T-cell (primary cell): ENCODE results near the gene ANKS1A. TPM values are rescaled to one million over a fixed set of nuclear protein-coding genes. Genes with fewer than 3 reads are reported as not detected.

Experiments used
- ATAC-seq, 4 experiments: fragments of 200-7000 bp in 3 of 4; fragments of 150-1000 bp in 1 of 4; cut with Tn5 transposase; replicated peaks in 1 of 4; 1 replicate in 3 of 4; 2 replicates in 1 of 4; pipeline ENCODE4 v1.10.0; 2021; ENCODE audit warnings: moderate library complexity in 3 of 4, mild to moderate bottlenecking in 2 of 4, moderate number of reproducible peaks in 1 of 4
- CTCF ChIA-PET, 2 donors: fragments of 300-600 bp; sonication (Branson Sonifier 250); formaldehyde crosslinking; loops; one replicate each; lab custom pipeline; 2022; ENCODE audit warnings: antibody characterized with exemption in 2 of 2; lab: Charles Lee
- POLR2A ChIA-PET, 2 donors: fragments of 300-600 bp; sonication (Branson Sonifier 250); formaldehyde crosslinking; loops; one replicate each; lab custom pipeline; 2022; ENCODE audit warnings: antibody characterized with exemption in 2 of 2; lab: Charles Lee
- DNase-seq, 35 experiments: peaks; one replicate each; pipeline versions ENCODE4 v3.0.0 to v3.0.0-alpha.2; 2013 to 2023
- H3K27ac ChIP-seq: one replicate; pipeline ENCODE4 v1.5.1; 2013; ENCODE audit warnings: low read length
- H3K27me3 ChIP-seq, 2 experiments: replicated peaks in 1 of 2; 1 replicate in 1 of 2; 2 replicates in 1 of 2; pipeline versions ENCODE4 v1.6.1 to v1.7.0; 2013; ENCODE audit warnings: low read length in 1 of 2, mixed read lengths in 1 of 2; ENCODE audit not compliant: control insufficient read depth in 2 of 2, insufficient read depth in 2 of 2; ENCODE audit errors: extremely low read depth in 1 of 2
- H3K36me3 ChIP-seq, 2 donors: 1 replicate in 1 of 2; 2 replicates in 1 of 2; pipeline versions ENCODE4 v1.6.1 to v1.7.0; 2013; ENCODE audit warnings: low read length in 1 of 2; ENCODE audit not compliant: control insufficient read depth in 2 of 2, insufficient read depth in 1 of 2; ENCODE audit errors: extremely low read depth in 1 of 2
- H3K4me1 ChIP-seq, 2 experiments: 1 replicate in 1 of 2; 2 replicates in 1 of 2; pipeline versions ENCODE4 v1.6.1 to v1.7.0; 2013; ENCODE audit warnings: low read length in 2 of 2, mixed read lengths in 1 of 2; ENCODE audit not compliant: insufficient read depth in 2 of 2, control insufficient read depth in 1 of 2; ENCODE audit errors: extremely low read depth in 1 of 2
- H3K4me3 ChIP-seq, 2 donors: 1 replicate in 1 of 2; 2 replicates in 1 of 2; pipeline versions ENCODE4 v1.5.1 to v1.7.0; 2013; ENCODE audit warnings: mild to moderate bottlenecking in 2 of 2, low read length in 1 of 2, moderate library complexity in 1 of 2; ENCODE audit not compliant: control insufficient read depth in 1 of 2; ENCODE audit errors: extremely low read depth in 1 of 2
- H3K9me3 ChIP-seq: 2 replicates; pipeline ENCODE4 v1.7.0; 2013
- H3K27ac Mint-ChIP-seq, 2 donors: one replicate each; pipeline ENCODE4 v1.8.0; 2020 to 2021; ENCODE audit warnings: mild to moderate bottlenecking in 2 of 2, mixed read lengths in 2 of 2
- H3K27me3 Mint-ChIP-seq, 2 donors: one replicate each; pipeline ENCODE4 v1.8.0; 2021 to 2022; ENCODE audit warnings: mixed read lengths in 2 of 2
- H3K36me3 Mint-ChIP-seq: one replicate; pipeline ENCODE4 v1.8.0; 2021; ENCODE audit warnings: mixed read lengths
- H3K4me1 Mint-ChIP-seq, 3 donors: one replicate each; pipeline ENCODE4 v1.8.0; 2020 to 2022; ENCODE audit warnings: mixed read lengths in 3 of 3, mild to moderate bottlenecking in 1 of 3
- H3K4me3 Mint-ChIP-seq, 3 donors: one replicate each; pipeline ENCODE4 v1.8.0; 2020 to 2022; ENCODE audit warnings: mild to moderate bottlenecking in 3 of 3, mixed read lengths in 3 of 3, moderate library complexity in 3 of 3
- H3K9me3 Mint-ChIP-seq, 3 donors: one replicate each; pipeline ENCODE4 v1.8.0; 2020 to 2022; ENCODE audit warnings: mixed read lengths in 3 of 3
- WGBS: methylation state at CpG from one replicate; pipeline ENCODE4 v1.1.5; 2013; ENCODE audit warnings: missing lambda C conversion rate; ENCODE audit not compliant: insufficient coverage; 5-methylcytosine and 5-hydroxymethylcytosine counted together
- total RNA-seq, 35 experiments: library from RNA in 6 of 35; stranded (reverse) in 6 of 35; fragments of 120-200 nt in 1 of 35; gene quantifications; one replicate each; pipeline versions ENCODE4 v1.2.1 to v1.2.4 and lab custom pipeline; 2013 to 2026

The ANKS1A gene
- total RNA-seq, 5 donors from 2014 or later (not counting 1 experiment from before 2014, with no cell fraction given), result 11.1 to 14.4 (median 11.7) TPM

DNA sequence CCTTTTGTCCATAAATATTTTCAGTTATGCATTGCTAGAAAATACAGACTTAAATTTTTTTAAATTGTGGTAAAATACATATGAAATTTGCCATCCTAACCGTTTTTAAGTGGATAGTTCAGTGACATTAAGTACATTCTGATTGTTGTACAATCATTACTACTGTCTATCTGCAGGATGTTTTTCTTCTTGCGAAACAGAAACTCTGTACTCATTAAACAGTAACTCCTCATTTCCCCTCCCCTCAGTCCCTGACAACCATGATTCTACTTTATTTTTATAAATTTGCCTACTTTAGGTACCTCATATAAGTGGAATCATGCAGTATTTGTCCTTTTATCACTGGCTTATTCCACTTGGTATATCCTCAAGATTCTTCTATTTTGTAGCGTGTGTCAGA lies 22.5 kb upstream of the ANKS1A start:
- Mint-ChIP-seq H3K9me3 (no peaks in the 10 kb centered on the region), H3K27me3 (no peaks in the 10 kb centered on the region), H3K4me3 (no peak overlapping the region), H3K27ac (no peak overlapping the region), H3K36me3 (peaks cover 37% of the 10 kb centered on the region), H3K4me1 (no peaks in the 10 kb centered on the region)
- no peaks in the 10 kb centered on the region for H3K4me1 ChIP-seq
- H3K27ac ChIP-seq, result no peak overlapping the region
- H3K4me3 ChIP-seq, result no peak overlapping the region
- POLR2A ChIA-PET, result no interaction called here
- WGBS, result no CpG with 5 or more reads among the region's 3 CpGs
- H3K9me3 ChIP-seq, result no peaks in the 10 kb centered on the region
- H3K36me3 ChIP-seq, result peaks cover 15 to 28% of the 10 kb centered on the region in 2 donors
- no peaks in the 10 kb centered on the region for H3K27me3 ChIP-seq
- no peak for ATAC-seq
- CTCF ChIA-PET, result no interaction called here
- no peak for DNase-seq

DNA sequence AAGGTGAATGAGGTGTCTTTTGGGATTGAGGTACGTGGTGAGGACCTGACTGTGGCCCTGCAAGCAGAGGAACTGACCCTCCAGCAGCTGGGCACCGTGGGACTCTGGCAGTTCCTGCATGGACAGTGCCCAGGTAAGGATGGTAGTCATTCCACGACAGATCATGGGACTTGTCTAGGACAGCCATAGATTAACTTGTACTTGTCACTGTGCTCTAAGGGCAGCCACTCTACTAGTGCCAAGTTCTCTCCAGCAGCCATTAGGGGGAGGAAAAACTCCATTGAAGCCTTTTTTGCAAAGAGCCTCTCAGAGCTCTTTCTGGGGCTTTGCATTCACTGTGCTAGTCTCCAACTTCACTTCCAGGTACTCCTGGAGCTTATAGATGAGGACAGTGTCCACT lies 21.6 kb upstream of the ANKS1A start:
- Mint-ChIP-seq H3K36me3 (peaks cover 43% of the 10 kb centered on the region), H3K9me3 (no peaks in the 10 kb centered on the region), H3K4me1 (no peaks in the 10 kb centered on the region), H3K27ac (no peak overlapping the region), H3K27me3 (no peaks in the 10 kb centered on the region), H3K4me3 (no peak overlapping the region)
- Histone ChIP-seq H3K27ac (no peak overlapping the region), H3K9me3 (no peaks in the 10 kb centered on the region), H3K4me1 (no peaks in the 10 kb centered on the region), H3K36me3 (peaks cover 16 to 38% of the 10 kb centered on the region in 2 donors), H3K4me3 (no peak overlapping the region), H3K27me3 (no peaks in the 10 kb centered on the region)
- ATAC-seq (no peak), DNase-seq (no peak)
- ChIA-PET CTCF (no interaction called here), POLR2A (no interaction called here)
- 94% methylated on average over 3 of the region's 3 CpGs for WGBS

DNA sequence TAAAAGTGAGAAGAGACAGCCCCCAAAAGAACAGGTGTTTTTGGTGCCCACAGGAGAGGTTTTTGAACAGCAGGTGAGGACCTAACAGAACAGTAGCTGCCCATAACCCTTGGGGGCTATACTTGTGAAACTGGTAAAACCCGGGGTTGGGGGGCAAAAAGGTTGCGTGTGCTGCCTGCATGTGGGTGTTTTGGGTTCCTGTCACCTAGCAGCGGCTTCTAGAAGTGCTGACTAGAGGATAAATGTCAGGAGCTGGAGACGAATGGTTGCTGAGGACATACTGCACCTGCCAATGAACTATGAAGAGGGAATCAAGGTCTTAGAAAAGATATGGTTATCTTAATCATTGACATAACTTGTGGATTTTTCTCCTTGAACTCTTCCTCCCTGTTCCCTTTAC lies 17.2 kb upstream of the ANKS1A start:
- 50% methylated on average over 1 of the region's 4 CpGs for WGBS
- ChIA-PET CTCF (no interaction called here), POLR2A (no interaction called here)
- Histone ChIP-seq H3K4me1 (no peaks in the 10 kb centered on the region), H3K27me3 (no peaks in the 10 kb centered on the region), H3K27ac (no peak overlapping the region), H3K4me3 (no peak overlapping the region), H3K9me3 (no peaks in the 10 kb centered on the region), H3K36me3 (peaks cover 26 to 72% of the 10 kb centered on the region in 2 donors)
- Mint-ChIP-seq H3K27me3 (no peaks in the 10 kb centered on the region), H3K9me3 (no peaks in the 10 kb centered on the region), H3K36me3 (peaks cover 36% of the 10 kb centered on the region), H3K4me3 (no peak overlapping the region), H3K4me1 (no peaks in the 10 kb centered on the region), H3K27ac (no peak overlapping the region)
- DNase-seq (no peak), ATAC-seq (no peak)

DNA sequence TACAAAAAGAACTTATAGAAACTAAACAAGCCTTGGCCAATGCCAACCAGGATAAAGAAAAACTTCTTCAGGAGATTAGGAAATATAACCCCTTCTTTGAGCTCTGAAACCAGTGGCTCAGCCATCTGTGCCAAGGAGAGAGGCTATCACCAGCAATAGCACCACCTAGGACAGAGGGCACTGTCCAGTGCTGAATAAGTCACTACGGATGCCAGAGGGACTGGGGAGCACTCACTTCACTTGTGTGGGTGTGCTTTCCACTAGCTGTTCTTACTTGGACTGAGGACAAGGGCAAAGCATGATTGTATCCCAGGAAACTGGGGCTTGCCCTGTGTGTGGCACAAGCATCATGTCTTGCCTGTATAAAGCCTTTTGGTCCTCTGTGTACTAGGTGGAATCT lies 16.7 kb upstream of the ANKS1A start:
- H3K36me3 Mint-ChIP-seq, result peaks cover 33% of the 10 kb centered on the region
- CTCF ChIA-PET, result interaction anchor here in 1 of 2 donors (0.5 kb wide), 1 partner anchor 674 kb away, joined by 4 read pairs; no protein-coding TSS in a partner anchor

DNA sequence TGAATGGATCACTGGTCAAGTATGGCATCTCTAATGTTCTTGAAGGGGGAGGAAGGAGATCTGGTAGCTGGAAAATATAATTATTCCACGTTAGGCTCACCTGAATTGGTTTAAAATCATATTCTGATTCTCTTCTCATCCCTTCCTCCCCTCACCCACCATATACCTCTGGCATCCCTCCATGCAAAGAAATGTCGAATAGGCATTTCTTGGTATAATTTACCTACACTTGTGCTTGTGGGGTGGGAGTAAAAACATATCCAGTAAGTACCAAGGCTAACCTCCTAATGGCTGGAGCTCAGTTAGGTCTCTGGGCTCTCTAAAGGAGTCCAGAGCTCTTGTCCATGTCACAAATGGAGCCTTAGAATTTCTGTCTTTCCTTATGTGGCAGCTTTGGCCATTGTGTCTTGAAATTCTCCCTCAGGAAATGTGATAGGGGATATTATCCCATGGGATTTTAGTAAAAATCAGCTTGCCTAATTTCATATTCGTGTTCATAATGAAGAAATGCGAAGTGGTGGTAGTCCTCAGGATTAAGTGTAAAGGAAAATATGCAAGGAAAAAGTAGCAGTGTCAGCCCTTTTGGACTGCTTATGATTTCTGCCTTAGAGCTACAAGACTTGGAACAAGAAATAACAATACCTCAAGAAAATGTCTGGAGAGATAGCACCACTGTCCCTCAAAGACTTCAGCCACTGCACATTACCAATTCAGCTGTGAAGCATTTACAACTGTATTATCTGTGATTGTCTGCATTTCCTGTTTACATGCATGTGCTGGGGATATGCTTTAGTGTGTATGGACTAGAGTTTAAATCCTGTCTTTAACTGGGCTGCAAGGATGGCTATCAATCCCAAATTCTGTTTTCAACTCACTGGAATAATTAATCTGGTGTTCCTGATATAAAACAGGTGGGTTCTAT lies 13.5 kb upstream of the ANKS1A start:
- POLR2A ChIA-PET, result interaction anchor here in 1 of 2 donors (1.0 kb wide), 1 partner anchor 13 kb away, joined by 4 read pairs; the partner anchor contains the start of genes ANKS1A and TAF11
- H3K27ac Mint-ChIP-seq, result peak overlapping the region; percentile 32 to 39
- Histone ChIP-seq H3K36me3 (peaks cover 25 to 89% of the 10 kb centered on the region in 2 donors), H3K4me3 (no peak overlapping the region), H3K27ac (no peak overlapping the region), H3K9me3 (no peaks in the 10 kb centered on the region), H3K27me3 (no peaks in the 10 kb centered on the region), H3K4me1 (no peaks in the 10 kb centered on the region)
- ATAC-seq (no peak), DNase-seq (no peak)
- WGBS, result no CpG with 5 or more reads among the region's 4 CpGs
- no peaks in the 10 kb centered on the region for H3K27me3 Mint-ChIP-seq
- H3K9me3 Mint-ChIP-seq, result no peaks in the 10 kb centered on the region
- CTCF ChIA-PET, result no interaction called here
- peaks cover 38% of the 10 kb centered on the region for H3K36me3 Mint-ChIP-seq
- no peak overlapping the region for H3K4me3 Mint-ChIP-seq
- no peaks in the 10 kb centered on the region for H3K4me1 Mint-ChIP-seq

More for the DNA sequence above, 16.7 kb upstream of the ANKS1A start:
- Histone ChIP-seq H3K4me1 (no peaks in the 10 kb centered on the region), H3K9me3 (no peaks in the 10 kb centered on the region), H3K4me3 (no peak overlapping the region), H3K27me3 (no peaks in the 10 kb centered on the region), H3K27ac (no peak overlapping the region), H3K36me3 (peaks cover 25 to 73% of the 10 kb centered on the region in 2 donors)
- H3K27ac Mint-ChIP-seq, result peak overlapping the region in 1 of 2 donors; percentile 6
- DNase-seq (no peak), ATAC-seq (no peak)
- H3K9me3 Mint-ChIP-seq, result no peaks in the 10 kb centered on the region
- no peaks in the 10 kb centered on the region for H3K4me1 Mint-ChIP-seq
- no peaks in the 10 kb centered on the region for H3K27me3 Mint-ChIP-seq
- POLR2A ChIA-PET, result no interaction called here
- WGBS, result 100% methylated on average over 1 of the region's 1 CpG
- H3K4me3 Mint-ChIP-seq, result no peak overlapping the region

DNA sequence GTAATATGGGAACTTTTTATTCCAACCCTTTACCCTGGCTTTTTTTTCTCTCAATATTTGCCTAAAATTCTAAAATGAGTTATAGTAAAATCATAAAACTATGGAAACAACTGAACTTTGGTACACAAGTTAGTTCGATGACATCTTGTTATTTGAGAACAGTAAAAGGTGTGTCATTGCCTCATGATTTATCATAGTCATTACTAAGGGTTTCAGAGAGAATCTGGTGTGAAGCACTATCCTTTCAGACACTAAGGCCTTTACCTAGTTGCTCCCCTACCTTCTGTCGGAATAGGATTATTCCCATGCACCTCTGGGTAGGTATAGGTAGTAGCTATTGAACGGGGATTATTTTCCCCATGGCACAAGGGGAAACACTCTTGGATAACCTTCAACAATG lies 12.6 kb upstream of the ANKS1A start:
- DNase-seq (no peak), ATAC-seq (no peak)
- Histone ChIP-seq H3K27ac (no peak overlapping the region), H3K4me1 (no peaks in the 10 kb centered on the region), H3K9me3 (no peaks in the 10 kb centered on the region), H3K36me3 (peaks cover 16 to 80% of the 10 kb centered on the region in 2 donors), H3K27me3 (no peaks in the 10 kb centered on the region), H3K4me3 (no peak overlapping the region)
- H3K9me3 Mint-ChIP-seq, result no peaks in the 10 kb centered on the region
- no peak overlapping the region for H3K27ac Mint-ChIP-seq
- H3K4me1 Mint-ChIP-seq, result no peaks in the 10 kb centered on the region
- ChIA-PET CTCF (no interaction called here), POLR2A (no interaction called here)
- H3K27me3 Mint-ChIP-seq, result no peaks in the 10 kb centered on the region
- WGBS, result no CpG with 5 or more reads among the region's 3 CpGs
- no peak overlapping the region for H3K4me3 Mint-ChIP-seq
- peaks cover 28% of the 10 kb centered on the region for H3K36me3 Mint-ChIP-seq
